ENCODE results near the gene TSHZ2.

Gene TSHZ2

GRCh38 chr20:53133628-53134027 lies 161.5 kb downstream of the TSHZ2 start:
- no peak for DNase-seq (ENCODE audit: low spot score)

- DNase-seq (ENCODE audit: low spot score) = no peak
These were observed 164.3 kb downstream of the TSHZ2 start for GRCh38 chr20:53136473-53136872.

- DNase-seq (ENCODE audit: low spot score) = no peak
These were observed 166.5 kb downstream of the TSHZ2 start for GRCh38 chr20:53138454-53139262.

- DNase-seq (ENCODE audit: low spot score) = no peak
These were observed 169.3 kb downstream of the TSHZ2 start for GRCh38 chr20:53141201-53142050.

DNA sequence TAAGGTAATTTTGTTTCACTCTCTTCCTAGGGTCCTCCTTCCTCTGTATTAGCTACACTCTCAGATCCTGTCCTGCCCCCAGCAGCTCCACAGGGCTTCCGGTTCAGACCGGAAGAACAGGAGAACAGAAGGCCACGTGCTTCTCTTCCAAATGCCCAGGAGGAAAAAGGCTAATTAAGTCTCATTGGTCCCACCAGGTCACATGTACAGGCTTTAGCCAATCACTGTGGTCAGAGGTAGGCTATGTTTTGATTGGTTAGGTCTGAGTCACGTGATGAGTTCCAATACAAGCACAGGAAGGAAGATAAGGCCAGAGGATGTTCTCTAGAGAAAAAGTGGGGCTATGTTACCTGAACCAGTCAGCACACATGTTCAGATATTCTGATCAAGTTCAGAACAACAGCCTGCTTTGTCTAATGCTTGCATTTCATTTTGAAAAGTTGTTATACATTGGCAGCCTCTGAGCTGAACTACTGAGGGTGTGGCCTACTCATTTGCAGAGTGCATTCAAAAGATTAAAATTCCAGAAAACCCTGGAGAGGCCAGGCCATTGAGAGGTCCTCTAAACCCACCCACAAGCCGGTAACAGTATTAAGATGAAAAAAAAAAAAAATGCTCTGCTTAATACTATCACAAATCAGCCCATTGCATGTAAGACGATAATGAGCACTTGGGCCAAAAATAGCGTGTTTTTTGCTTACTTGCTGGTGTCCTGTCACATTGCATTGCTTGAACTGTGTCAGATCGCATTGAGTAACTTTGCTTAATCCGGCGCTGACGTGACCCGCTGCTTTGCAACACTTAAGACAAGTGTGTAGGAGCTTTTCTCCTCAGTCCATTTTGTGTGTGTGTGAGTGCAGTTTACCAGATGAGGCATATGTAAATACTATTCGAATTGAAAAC lies 170.3 kb downstream of the TSHZ2 start:
- DNase-seq (ENCODE audit: low spot score) = no peak

GRCh38 chr20:53146201-53146891 lies 174.2 kb downstream of the TSHZ2 start:
- DNase-seq (ENCODE audit: low spot score) = no peak

- DNase-seq (ENCODE audit: low spot score) = no peak
These were observed 176.6 kb downstream of the TSHZ2 start for GRCh38 chr20:53148771-53149147.

GRCh38 chr20:53149148-53149889 lies 177.2 kb downstream of the TSHZ2 start:
- no peak for DNase-seq (ENCODE audit: low spot score)

- DNase-seq (ENCODE audit: low spot score) = no peak
These were observed 177.7 kb downstream of the TSHZ2 start for GRCh38 chr20:53149890-53150205.

DNA sequence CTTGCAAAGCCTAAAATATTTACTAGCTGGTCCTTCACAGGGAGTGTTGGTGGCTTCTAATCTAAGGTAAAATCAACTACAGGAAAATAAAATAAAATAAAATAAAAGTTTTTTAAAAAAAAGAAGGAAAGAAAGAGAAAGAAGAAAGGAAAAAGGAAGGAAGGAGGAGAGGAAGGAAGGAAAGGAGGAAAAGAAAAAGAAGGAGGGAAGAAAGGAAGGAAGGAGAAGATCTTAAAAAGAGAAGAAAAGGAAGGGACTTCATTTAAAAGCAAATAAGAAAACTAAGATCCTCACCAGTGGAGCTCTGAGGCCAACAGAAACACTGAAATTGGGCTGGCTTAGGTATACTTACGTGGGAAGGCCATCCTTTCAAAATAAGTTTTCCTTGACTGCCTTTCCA lies 178.4 kb downstream of the TSHZ2 start:
- no peak for DNase-seq (ENCODE audit: low spot score)

DNA sequence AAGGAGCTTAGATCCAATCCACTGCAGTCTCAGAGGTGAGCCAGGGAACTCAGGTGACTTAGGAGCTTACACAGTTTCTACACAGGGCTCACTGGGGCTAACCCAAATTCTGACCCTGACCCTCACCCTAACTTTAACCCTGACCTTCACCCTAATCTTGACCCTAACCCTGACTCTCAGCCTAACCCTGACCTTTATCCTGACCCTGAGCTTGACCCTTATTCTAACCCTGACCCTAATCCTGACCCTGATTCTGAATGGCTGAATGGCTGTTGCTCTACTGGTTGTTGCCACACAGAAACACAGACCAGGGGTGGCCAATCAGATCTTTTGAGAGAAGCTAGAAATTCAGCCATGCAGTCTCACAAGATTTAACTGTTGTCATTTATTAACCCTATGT lies 180.1 kb downstream of the TSHZ2 start:
- DNase-seq (ENCODE audit: low spot score) = no peak

DNA sequence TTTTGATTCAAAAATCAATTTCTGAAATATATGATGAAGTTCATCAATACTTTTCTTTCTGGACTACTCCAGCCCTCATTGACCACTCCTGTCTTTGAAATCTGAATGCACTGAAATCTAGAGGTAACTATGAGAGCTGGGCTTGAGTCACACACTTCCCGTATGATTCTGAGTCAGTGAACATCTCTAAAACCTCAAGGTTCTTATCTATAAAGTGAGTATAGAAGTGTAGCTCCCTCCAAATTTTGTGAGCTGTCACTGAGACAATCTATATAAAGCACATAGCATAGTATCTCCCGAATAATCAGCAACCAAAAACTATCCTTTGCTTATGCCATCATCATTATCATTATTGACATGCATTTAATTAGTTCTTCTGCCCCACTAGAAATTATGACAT lies 182.4 kb downstream of the TSHZ2 start:
- DNase-seq (ENCODE audit: low spot score) = no peak

DNA sequence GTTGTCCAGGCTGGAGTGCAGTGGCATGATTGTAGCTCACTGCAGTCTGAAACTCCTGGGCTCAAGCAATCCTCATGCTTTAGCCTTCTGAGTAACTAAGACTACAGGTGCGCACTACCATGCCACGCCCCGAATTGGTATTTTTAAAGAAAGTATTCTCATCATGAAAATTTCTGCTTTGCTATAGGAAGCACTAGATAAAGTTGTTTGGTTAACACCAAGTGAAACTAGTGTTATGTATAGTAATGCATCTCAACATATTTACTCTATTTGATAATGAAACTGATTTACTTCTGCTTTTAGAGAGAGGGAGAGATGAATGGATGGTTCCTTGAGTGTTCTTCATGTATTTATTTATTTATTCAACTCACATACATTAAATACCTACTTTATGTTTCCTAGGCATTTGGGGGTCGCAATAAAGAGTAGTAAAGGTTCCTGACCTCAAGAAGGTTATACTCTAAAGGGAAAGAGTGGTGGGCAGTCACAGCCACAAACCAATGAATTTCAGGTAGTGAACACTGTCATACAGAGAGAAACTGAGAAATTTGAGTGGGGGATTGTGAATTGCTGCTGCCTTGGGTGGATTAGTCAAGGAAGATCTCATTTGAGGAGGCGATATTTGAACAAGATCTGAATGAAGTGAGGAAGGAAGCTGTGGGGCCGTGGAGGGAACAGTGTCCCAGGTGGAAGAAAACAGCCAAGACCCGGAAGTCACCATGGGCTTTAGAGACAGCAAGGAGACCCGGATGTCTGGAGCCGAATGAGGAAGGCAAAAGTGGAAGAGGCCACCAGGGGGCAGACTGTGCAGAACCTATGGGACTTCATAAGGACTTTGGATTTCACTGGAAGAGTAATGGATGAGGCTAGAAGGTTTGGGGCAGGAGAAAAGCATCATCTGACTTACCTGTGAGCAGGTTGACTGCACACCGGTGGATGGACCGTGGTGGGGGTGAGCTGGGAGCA lies 185.6 kb downstream of the TSHZ2 start:
- peak; percentile 69 for DNase-seq (ENCODE audit: low spot score)

- DNase-seq (ENCODE audit: low spot score) = no peak
These were observed 187.0 kb downstream of the TSHZ2 start for GRCh38 chr20:53159160-53159559.

- DNase-seq (ENCODE audit: low spot score) = no peak
These were observed 188.9 kb downstream of the TSHZ2 start for GRCh38 chr20:53161073-53161472.

- no peak for DNase-seq (ENCODE audit: low spot score)
These were observed 189.3 kb downstream of the TSHZ2 start for GRCh38 chr20:53161473-53161872.

DNA sequence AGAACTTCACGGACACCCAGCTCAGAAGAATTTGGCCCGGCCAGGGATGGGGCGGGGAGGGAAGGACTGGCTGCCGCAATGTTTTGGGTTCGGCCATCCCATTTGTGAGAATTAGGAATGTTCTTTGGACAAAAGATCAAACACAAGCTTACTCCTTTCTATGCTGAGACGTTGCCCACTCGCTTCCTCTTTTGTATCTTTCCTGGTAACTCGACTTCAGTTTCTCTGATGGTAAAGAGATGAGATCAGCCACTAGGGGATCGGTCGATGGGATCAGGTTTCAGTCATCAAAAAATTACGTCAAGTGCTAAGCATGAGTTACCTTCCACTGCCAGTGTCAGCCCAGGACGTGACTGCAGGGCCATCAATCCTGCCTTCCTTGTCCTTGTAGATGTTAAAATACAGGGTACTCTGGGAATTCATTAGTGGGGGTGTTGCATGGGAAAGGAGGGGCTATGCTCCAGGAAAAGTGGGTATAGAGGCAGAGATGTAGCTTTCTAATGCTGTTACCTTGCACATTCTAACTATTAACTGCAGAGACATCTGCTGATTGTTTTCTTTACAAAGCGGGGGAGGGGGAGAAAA lies 190.2 kb downstream of the TSHZ2 start:
- DNase-seq (ENCODE audit: low spot score) = peak; percentile 24

- no peak for DNase-seq (ENCODE audit: low spot score)
These were observed 191.3 kb downstream of the TSHZ2 start for GRCh38 chr20:53163486-53163885.

- no peak for DNase-seq (ENCODE audit: low spot score)
These were observed 191.9 kb downstream of the TSHZ2 start for GRCh38 chr20:53164072-53164471.

DNA sequence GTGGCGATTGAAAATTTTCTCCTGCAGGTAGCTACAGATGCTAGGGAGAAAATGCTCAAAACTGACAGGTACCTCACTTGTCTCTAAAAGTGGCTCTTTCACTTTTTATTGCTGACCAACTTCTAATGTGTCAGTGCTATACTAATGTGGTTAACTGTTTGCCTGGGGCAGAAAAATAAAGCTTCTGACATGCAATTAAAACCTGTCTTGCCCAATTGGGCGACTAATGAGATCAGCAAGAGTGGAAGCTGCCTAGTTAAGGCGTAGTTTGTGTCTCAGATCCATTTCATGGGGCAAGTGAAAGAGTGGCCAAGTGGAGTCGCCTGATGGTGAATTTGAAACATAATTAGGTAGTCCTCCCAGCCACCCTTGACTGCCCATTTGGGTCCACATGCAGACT lies 193.3 kb downstream of the TSHZ2 start:
- no peak for DNase-seq (ENCODE audit: low spot score)
